ENCODE results near the gene CIROP. TPM values are rescaled to one million over a fixed set of nuclear protein-coding genes. Genes with fewer than 3 reads are reported as not detected.

The CIROP gene
- total and polyA plus RNA-seq, 9 of the 15 experiments (the other 6 are each of a cell fraction or from before 2014, with no cell fraction given), result not detected

DNA sequence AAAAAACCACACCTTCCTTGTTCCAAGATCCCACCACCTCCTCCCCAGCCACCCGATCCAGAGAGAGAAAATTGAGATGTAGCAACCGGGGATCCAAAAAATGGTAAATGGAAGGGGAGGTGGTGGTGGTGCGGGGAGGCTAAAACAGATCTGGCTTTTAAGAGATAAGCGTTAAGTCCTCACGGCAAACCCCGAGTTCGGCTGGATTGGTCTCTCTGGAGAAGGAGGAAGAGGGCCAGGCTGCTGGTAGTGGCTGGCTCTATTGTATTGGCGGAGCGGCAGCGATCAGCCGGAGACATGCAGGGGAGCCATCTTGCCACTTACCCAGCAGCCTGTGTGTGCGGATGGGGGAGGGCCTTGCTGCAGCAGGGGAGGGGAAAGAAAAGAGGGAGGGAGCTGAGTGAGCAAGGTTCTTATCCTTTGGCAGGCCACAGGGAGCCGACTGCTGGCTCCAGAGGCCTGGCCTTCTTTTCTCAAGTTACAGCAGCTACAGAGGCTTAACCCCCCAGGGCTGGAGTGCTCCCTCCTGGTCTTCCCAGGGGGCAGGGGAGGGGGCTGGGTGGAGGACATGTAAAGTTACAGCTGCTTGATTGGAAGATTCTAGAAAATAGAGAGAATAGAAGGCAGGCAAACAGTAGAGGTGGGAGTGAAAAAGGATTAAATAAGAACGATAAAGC is 33.4 kb downstream of the CIROP start (continued):
- TF ChIP-seq, protein P1, sequence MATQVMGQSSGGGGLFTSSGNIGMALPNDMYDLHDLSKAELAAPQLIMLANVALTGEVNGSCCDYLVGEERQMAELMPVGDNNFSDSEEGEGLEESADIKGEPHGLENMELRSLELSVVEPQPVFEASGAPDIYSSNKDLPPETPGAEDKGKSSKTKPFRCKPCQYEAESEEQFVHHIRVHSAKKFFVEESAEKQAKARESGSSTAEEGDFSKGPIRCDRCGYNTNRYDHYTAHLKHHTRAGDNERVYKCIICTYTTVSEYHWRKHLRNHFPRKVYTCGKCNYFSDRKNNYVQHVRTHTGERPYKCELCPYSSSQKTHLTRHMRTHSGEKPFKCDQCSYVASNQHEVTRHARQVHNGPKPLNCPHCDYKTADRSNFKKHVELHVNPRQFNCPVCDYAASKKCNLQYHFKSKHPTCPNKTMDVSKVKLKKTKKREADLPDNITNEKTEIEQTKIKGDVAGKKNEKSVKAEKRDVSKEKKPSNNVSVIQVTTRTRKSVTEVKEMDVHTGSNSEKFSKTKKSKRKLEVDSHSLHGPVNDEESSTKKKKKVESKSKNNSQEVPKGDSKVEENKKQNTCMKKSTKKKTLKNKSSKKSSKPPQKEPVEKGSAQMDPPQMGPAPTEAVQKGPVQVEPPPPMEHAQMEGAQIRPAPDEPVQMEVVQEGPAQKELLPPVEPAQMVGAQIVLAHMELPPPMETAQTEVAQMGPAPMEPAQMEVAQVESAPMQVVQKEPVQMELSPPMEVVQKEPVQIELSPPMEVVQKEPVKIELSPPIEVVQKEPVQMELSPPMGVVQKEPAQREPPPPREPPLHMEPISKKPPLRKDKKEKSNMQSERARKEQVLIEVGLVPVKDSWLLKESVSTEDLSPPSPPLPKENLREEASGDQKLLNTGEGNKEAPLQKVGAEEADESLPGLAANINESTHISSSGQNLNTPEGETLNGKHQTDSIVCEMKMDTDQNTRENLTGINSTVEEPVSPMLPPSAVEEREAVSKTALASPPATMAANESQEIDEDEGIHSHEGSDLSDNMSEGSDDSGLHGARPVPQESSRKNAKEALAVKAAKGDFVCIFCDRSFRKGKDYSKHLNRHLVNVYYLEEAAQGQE (IDR thresholded peaks at IDR 0.05; ENCODE audit: borderline replicate concordance), result no peak
- TF ChIP-seq, protein P1 (CRISPR knock-in tag; IDR thresholded peaks at IDR 0.05; ENCODE audit: low read depth), result no peak
- TF ChIP-seq KAT7 (CRISPR knock-in tag; IDR thresholded peaks at IDR 0.05; ENCODE audit: borderline replicate concordance), result peak; percentile 74; the same call in 1 of the 2 replicates
- peak; percentile 16 for TF ChIP-seq ZFP36 (IDR thresholded peaks at IDR 0.05; ENCODE audit: low read depth, low read length, partially characterized antibody)
- TF ChIP-seq STAT5A (IDR thresholded peaks at IDR 0.05; ENCODE audit: borderline replicate concordance, low read length), result no peak
- no peak for TF ChIP-seq ZNF764 (CRISPR knock-in tag; IDR thresholded peaks at IDR 0.05; ENCODE audit: low read depth)
- TF ChIP-seq ZNF134 (CRISPR knock-in tag; conservative IDR thresholded peaks at IDR 0.05), result peak; percentile 96
- TF ChIP-seq RFX7 (CRISPR knock-in tag; IDR thresholded peaks at IDR 0.05), result no peak
- TF ChIP-seq, protein P2, sequence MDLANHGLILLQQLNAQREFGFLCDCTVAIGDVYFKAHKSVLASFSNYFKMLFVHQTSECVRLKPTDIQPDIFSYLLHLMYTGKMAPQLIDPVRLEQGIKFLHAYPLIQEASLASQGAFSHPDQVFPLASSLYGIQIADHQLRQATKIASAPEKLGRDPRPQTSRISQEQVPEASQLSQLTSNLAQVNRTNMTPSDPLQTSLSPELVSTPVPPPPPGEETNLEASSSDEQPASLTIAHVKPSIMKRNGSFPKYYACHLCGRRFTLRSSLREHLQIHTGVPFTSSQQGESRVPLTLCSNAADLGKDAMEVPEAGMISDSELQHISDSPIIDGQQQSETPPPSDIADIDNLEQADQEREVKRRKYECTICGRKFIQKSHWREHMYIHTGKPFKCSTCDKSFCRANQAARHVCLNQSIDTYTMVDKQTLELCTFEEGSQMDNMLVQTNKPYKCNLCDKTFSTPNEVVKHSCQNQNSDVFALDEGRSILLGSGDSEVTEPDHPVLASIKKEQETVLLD (IDR thresholded peaks at IDR 0.05), result 0 out of 2 replicates have a peak, but pooled peaks have one; percentile 11
- TF ChIP-seq ZNF384 (IDR thresholded peaks at IDR 0.05; ENCODE audit: low read depth, low read length), result no peak
- TF ChIP-seq ERF (CRISPR knock-in tag; IDR thresholded peaks at IDR 0.05), result no peak
- peak; percentile 78 for TF ChIP-seq SIN3B (IDR thresholded peaks at IDR 0.05; ENCODE audit: low read depth)

Measured in K562 (cell line).